Measurements from ENCODE around the gene CPT1A.

Gene CPT1A

GRCh38 chr11:68818181-68818580 lies 23.5 kb downstream of the CPT1A start:
- H3K9ac ChIP-seq (ENCODE audit: low read depth in 1 of 2, low read length in 2 of 2), result no peak overlapping the region
- no peaks in the 10 kb centered on the region for H3K9me3 ChIP-seq (ENCODE audit: control insufficient read depth in 1 of 2, low read length in 2 of 2)
- H3K36me3 ChIP-seq (ENCODE audit: control insufficient read depth in 1 of 2, insufficient read depth in 2 of 2, low read length in 2 of 2), result peaks cover 12 to 42% of the 10 kb centered on the region in 2 donors
- H3K4me3 ChIP-seq (ENCODE audit: low read depth in 1 of 2, low read length in 2 of 2), result no peak overlapping the region
- no peaks in the 10 kb centered on the region for H3K27me3 ChIP-seq (ENCODE audit: control insufficient read depth in 1 of 2, insufficient read depth in 2 of 2, low read length in 2 of 2)
- H3K4me1 ChIP-seq (ENCODE audit: control insufficient read depth in 1 of 2, insufficient read depth in 2 of 2, low read length in 2 of 2), result peaks cover 0 to 2% of the 10 kb centered on the region in 2 donors
- H3K27ac ChIP-seq (ENCODE audit: low read depth, low read length), result no peak overlapping the region

DNA sequence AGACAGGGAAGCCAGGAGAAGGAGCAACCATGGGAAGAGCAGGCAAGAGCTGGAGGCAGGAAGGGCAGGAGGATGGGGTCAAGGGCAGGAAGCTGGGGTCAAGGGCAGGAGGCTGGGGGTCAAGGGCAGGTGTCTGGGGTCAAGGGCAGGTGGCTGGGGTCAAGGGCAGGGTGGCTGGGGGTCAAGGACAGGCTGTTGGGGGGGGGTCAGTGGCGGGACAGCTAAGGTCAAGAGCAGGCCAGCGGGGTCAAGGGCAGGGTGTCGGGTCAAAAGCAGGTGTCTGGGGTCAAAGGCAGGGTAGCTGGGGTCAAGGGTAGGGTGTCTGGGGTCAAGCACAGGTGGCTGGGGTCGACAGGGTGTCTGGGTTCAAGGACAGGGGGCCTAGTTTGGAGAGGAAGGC lies 24.2 kb downstream of the CPT1A start:
- no peak overlapping the region for H3K4me3 ChIP-seq (ENCODE audit: low read depth in 1 of 2, low read length in 2 of 2)
- H3K27ac ChIP-seq (ENCODE audit: low read depth, low read length), result no peak overlapping the region
- H3K9me3 ChIP-seq (ENCODE audit: control insufficient read depth in 1 of 2, low read length in 2 of 2), result no peaks in the 10 kb centered on the region
- no peak overlapping the region for H3K9ac ChIP-seq (ENCODE audit: low read depth in 1 of 2, low read length in 2 of 2)
- peaks cover 12 to 46% of the 10 kb centered on the region in 2 donors for H3K36me3 ChIP-seq (ENCODE audit: control insufficient read depth in 1 of 2, insufficient read depth in 2 of 2, low read length in 2 of 2)
- H3K27me3 ChIP-seq (ENCODE audit: control insufficient read depth in 1 of 2, insufficient read depth in 2 of 2, low read length in 2 of 2), result no peaks in the 10 kb centered on the region
- H3K4me1 ChIP-seq (ENCODE audit: control insufficient read depth in 1 of 2, insufficient read depth in 2 of 2, low read length in 2 of 2), result peaks cover 5 to 7% of the 10 kb centered on the region in 2 donors

- no peak overlapping the region for H3K4me3 ChIP-seq (ENCODE audit: low read depth in 1 of 2, low read length in 2 of 2)
- H3K36me3 ChIP-seq (ENCODE audit: control insufficient read depth in 1 of 2, insufficient read depth in 2 of 2, low read length in 2 of 2), result peaks cover 12 to 50% of the 10 kb centered on the region in 2 donors
- no peaks in the 10 kb centered on the region for H3K27me3 ChIP-seq (ENCODE audit: control insufficient read depth in 1 of 2, insufficient read depth in 2 of 2, low read length in 2 of 2)
- H3K27ac ChIP-seq (ENCODE audit: low read depth, low read length), result peak overlapping the region; percentile 10
- H3K9me3 ChIP-seq (ENCODE audit: control insufficient read depth in 1 of 2, low read length in 2 of 2), result no peaks in the 10 kb centered on the region
- no peak overlapping the region for H3K9ac ChIP-seq (ENCODE audit: low read depth in 1 of 2, low read length in 2 of 2)
- H3K4me1 ChIP-seq (ENCODE audit: control insufficient read depth in 1 of 2, insufficient read depth in 2 of 2, low read length in 2 of 2), result peaks cover 7% of the 10 kb centered on the region in 2 donors
These were observed 24.7 kb downstream of the CPT1A start for GRCh38 chr11:68816917-68817419.

DNA sequence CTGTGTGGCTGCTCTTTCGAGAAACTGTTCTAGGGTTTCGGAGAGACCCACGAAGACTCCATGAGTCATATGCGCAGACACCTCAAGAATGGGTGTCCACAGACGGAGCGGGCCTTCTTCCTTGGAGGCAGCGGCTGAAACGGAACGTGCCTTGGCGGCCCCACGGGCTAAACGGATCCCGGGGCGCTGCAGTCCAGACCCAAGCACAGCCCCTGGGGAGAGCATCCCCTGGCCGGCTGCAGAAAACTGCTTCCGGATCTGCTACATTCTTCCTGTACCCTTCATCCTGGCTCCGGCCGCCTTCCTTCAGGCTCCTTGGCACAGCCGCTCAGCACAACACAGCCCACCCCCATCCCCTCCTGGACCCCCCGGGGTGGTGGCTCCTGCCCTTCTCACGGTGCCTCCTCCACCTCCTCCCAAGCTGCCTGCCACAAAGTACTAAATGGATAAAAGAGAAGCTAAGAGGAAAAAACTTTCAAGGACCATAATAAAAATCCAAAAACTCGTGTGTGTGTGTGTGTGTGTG lies 25.4 kb downstream of the CPT1A start:
- no peak overlapping the region for H3K9ac ChIP-seq (ENCODE audit: low read depth in 1 of 2, low read length in 2 of 2)
- H3K27me3 ChIP-seq (ENCODE audit: control insufficient read depth in 1 of 2, insufficient read depth in 2 of 2, low read length in 2 of 2), result no peaks in the 10 kb centered on the region
- peaks cover 12 to 53% of the 10 kb centered on the region in 2 donors for H3K36me3 ChIP-seq (ENCODE audit: control insufficient read depth in 1 of 2, insufficient read depth in 2 of 2, low read length in 2 of 2)
- H3K4me3 ChIP-seq (ENCODE audit: low read depth in 1 of 2, low read length in 2 of 2), result no peak overlapping the region
- H3K27ac ChIP-seq (ENCODE audit: low read depth, low read length), result no peak overlapping the region
- no peaks in the 10 kb centered on the region for H3K9me3 ChIP-seq (ENCODE audit: control insufficient read depth in 1 of 2, low read length in 2 of 2)
- peaks cover 7% of the 10 kb centered on the region in 2 donors for H3K4me1 ChIP-seq (ENCODE audit: control insufficient read depth in 1 of 2, insufficient read depth in 2 of 2, low read length in 2 of 2)

GRCh38 chr11:68813773-68814172 lies 27.9 kb downstream of the CPT1A start:
- Histone ChIP-seq H3K9me3 (ENCODE audit: control insufficient read depth in 1 of 2, low read length in 2 of 2) (no peaks in the 10 kb centered on the region), H3K4me1 (ENCODE audit: control insufficient read depth in 1 of 2, insufficient read depth in 2 of 2, low read length in 2 of 2) (peaks cover 7 to 11% of the 10 kb centered on the region in 2 donors), H3K36me3 (ENCODE audit: control insufficient read depth in 1 of 2, insufficient read depth in 2 of 2, low read length in 2 of 2) (peaks cover 23 to 76% of the 10 kb centered on the region in 2 donors), H3K9ac (ENCODE audit: low read depth in 1 of 2, low read length in 2 of 2) (no peak overlapping the region), H3K27ac (ENCODE audit: low read depth, low read length) (no peak overlapping the region), H3K27me3 (ENCODE audit: control insufficient read depth in 1 of 2, insufficient read depth in 2 of 2, low read length in 2 of 2) (no peaks in the 10 kb centered on the region), H3K4me3 (ENCODE audit: low read depth in 1 of 2, low read length in 2 of 2) (no peak overlapping the region)

- Histone ChIP-seq H3K27ac (ENCODE audit: low read depth, low read length) (no peak overlapping the region), H3K4me1 (ENCODE audit: control insufficient read depth in 1 of 2, insufficient read depth in 2 of 2, low read length in 2 of 2) (peaks cover 7 to 11% of the 10 kb centered on the region in 2 donors), H3K4me3 (ENCODE audit: low read depth in 1 of 2, low read length in 2 of 2) (no peak overlapping the region), H3K36me3 (ENCODE audit: control insufficient read depth in 1 of 2, insufficient read depth in 2 of 2, low read length in 2 of 2) (peaks cover 20 to 81% of the 10 kb centered on the region in 2 donors), H3K9me3 (ENCODE audit: control insufficient read depth in 1 of 2, low read length in 2 of 2) (no peaks in the 10 kb centered on the region), H3K9ac (ENCODE audit: low read depth in 1 of 2, low read length in 2 of 2) (no peak overlapping the region), H3K27me3 (ENCODE audit: control insufficient read depth in 1 of 2, insufficient read depth in 2 of 2, low read length in 2 of 2) (no peaks in the 10 kb centered on the region)
These were observed 29.2 kb downstream of the CPT1A start for GRCh38 chr11:68812526-68812925.

- peaks cover 5 to 11% of the 10 kb centered on the region in 2 donors for H3K4me1 ChIP-seq (ENCODE audit: control insufficient read depth in 1 of 2, insufficient read depth in 2 of 2, low read length in 2 of 2)
- no peak overlapping the region for H3K27ac ChIP-seq (ENCODE audit: low read depth, low read length)
- H3K27me3 ChIP-seq (ENCODE audit: control insufficient read depth in 1 of 2, insufficient read depth in 2 of 2, low read length in 2 of 2), result no peaks in the 10 kb centered on the region
- peaks cover 24 to 85% of the 10 kb centered on the region in 2 donors for H3K36me3 ChIP-seq (ENCODE audit: control insufficient read depth in 1 of 2, insufficient read depth in 2 of 2, low read length in 2 of 2)
- H3K9me3 ChIP-seq (ENCODE audit: control insufficient read depth in 1 of 2, low read length in 2 of 2), result no peaks in the 10 kb centered on the region
- H3K4me3 ChIP-seq (ENCODE audit: low read depth in 1 of 2, low read length in 2 of 2), result no peak overlapping the region
- no peak overlapping the region for H3K9ac ChIP-seq (ENCODE audit: low read depth in 1 of 2, low read length in 2 of 2)
These were observed 31.6 kb downstream of the CPT1A start for GRCh38 chr11:68810164-68810563.

DNA sequence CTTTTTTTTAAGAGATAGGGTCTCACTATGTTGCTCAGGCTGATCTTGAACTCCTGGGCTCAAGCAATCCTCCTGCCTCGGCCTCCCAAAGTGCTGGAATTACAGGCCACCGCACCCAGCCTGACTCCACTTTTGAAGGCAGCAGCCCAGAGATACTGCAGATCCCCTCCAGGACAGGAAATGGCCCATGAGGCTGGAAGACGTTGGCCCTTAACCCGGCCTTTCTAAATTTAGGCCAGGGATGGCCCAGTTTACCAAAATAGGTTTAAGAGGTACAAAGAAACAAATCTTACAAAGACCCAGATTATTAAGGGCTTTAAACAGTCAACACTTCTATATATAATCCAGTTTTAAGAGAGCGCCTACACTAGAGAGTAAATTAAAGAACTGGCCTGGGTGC lies 32.2 kb downstream of the CPT1A start:
- Histone ChIP-seq H3K36me3 (ENCODE audit: control insufficient read depth in 1 of 2, insufficient read depth in 2 of 2, low read length in 2 of 2) (peaks cover 21 to 85% of the 10 kb centered on the region in 2 donors), H3K27ac (ENCODE audit: low read depth, low read length) (no peak overlapping the region)

GRCh38 chr11:68808787-68809186 lies 32.9 kb downstream of the CPT1A start:
- no peak overlapping the region for H3K4me3 ChIP-seq (ENCODE audit: low read depth in 1 of 2, low read length in 2 of 2)
- H3K4me1 ChIP-seq (ENCODE audit: control insufficient read depth in 1 of 2, insufficient read depth in 2 of 2, low read length in 2 of 2), result peaks cover 5 to 11% of the 10 kb centered on the region in 2 donors
- no peaks in the 10 kb centered on the region for H3K9me3 ChIP-seq (ENCODE audit: control insufficient read depth in 1 of 2, low read length in 2 of 2)
- H3K36me3 ChIP-seq (ENCODE audit: control insufficient read depth in 1 of 2, insufficient read depth in 2 of 2, low read length in 2 of 2), result peaks cover 27 to 87% of the 10 kb centered on the region in 2 donors
- no peak overlapping the region for H3K9ac ChIP-seq (ENCODE audit: low read depth in 1 of 2, low read length in 2 of 2)
- no peak overlapping the region for H3K27ac ChIP-seq (ENCODE audit: low read depth, low read length)
- no peaks in the 10 kb centered on the region for H3K27me3 ChIP-seq (ENCODE audit: control insufficient read depth in 1 of 2, insufficient read depth in 2 of 2, low read length in 2 of 2)

More for the DNA sequence above, 32.2 kb downstream of the CPT1A start:
- Histone ChIP-seq H3K4me1 (ENCODE audit: control insufficient read depth in 1 of 2, insufficient read depth in 2 of 2, low read length in 2 of 2) (peaks cover 5 to 11% of the 10 kb centered on the region in 2 donors), H3K9ac (ENCODE audit: low read depth in 1 of 2, low read length in 2 of 2) (no peak overlapping the region), H3K9me3 (ENCODE audit: control insufficient read depth in 1 of 2, low read length in 2 of 2) (no peaks in the 10 kb centered on the region), H3K4me3 (ENCODE audit: low read depth in 1 of 2, low read length in 2 of 2) (no peak overlapping the region), H3K27me3 (ENCODE audit: control insufficient read depth in 1 of 2, insufficient read depth in 2 of 2, low read length in 2 of 2) (no peaks in the 10 kb centered on the region)

DNA sequence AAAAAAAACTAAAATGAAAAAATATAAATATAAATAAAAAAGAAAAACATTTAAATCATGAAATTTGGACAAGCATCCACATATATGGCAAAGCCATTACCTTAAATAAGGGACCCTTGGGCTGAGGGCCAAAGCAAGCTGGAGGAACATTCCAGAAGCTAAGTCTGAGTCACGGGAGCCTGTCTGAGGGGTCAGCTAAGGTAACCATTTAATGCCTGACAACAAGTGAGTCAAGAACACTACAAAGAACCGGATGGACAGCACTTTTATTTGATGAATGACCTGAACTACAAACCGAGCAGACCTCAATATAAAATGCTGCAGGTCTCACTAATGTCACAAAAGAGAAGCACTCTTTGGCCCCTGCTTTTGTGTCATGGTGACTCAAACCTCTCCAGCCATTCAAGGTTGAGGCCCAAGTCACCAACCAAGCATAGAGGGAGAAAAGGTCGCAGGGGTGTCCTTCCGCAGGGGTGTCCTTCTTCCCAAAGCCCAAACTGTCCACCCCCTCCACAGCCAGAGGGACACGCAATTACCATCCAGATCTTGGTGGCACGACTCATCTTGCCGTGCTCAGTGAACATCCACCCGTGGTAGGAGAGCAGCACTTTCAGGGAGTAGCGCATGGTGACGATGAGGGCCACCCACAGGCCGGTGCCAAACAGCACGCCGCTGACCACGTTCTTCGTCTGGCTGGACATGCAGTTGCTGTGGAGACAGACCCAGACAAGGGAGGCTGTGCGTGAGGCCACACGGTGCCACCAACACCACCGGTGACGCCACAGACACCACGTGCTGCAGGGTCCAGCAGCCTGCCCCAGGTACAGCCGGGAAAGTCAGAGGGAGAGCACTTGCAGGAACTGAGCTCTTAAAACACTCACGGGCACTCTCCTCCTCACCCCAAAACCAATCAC lies 34.5 kb downstream of the CPT1A start:
- Histone ChIP-seq H3K4me3 (ENCODE audit: low read depth in 1 of 2, low read length in 2 of 2) (no peak overlapping the region), H3K4me1 (ENCODE audit: control insufficient read depth in 1 of 2, insufficient read depth in 2 of 2, low read length in 2 of 2) (peaks cover 0 to 4% of the 10 kb centered on the region in 2 donors), H3K36me3 (ENCODE audit: control insufficient read depth in 1 of 2, insufficient read depth in 2 of 2, low read length in 2 of 2) (peaks cover 26 to 90% of the 10 kb centered on the region in 2 donors), H3K9me3 (ENCODE audit: control insufficient read depth in 1 of 2, low read length in 2 of 2) (no peaks in the 10 kb centered on the region), H3K27me3 (ENCODE audit: control insufficient read depth in 1 of 2, insufficient read depth in 2 of 2, low read length in 2 of 2) (no peaks in the 10 kb centered on the region), H3K27ac (ENCODE audit: low read depth, low read length) (no peak overlapping the region), H3K9ac (ENCODE audit: low read depth in 1 of 2, low read length in 2 of 2) (no peak overlapping the region)

Measured in duodenal mucosa (tissue), 2 donors.